Activated CD4-positive, alpha-beta T cell treated with anti-CD3 and anti-CD28 coated beads, Interleukin-10, Interleukin-2, amounts not matched to agents 100 ng/mL and 50 ng/mL, durations not matched to agents 16 hours and 8 hours (primary cell): ENCODE measurements around the gene STOX2.
A peak's percentile ranks its signal among the peaks of the same experiment; 100 is the strongest.
"Not testable (repeated sequence)": the region's sequence is repeated elsewhere in the genome, so short reads cannot be mapped to it uniquely, and the experiment has no call there.

Experiments used
- DNase-seq: peaks from one replicate; pipeline ENCODE4 v3.0.0-alpha.2; 2020

The STOX2 gene

GRCh38 chr4:184028561-184029374, 123.7 kb downstream of the STOX2 start:
- DNase-seq, result peak; percentile 16

DNA sequence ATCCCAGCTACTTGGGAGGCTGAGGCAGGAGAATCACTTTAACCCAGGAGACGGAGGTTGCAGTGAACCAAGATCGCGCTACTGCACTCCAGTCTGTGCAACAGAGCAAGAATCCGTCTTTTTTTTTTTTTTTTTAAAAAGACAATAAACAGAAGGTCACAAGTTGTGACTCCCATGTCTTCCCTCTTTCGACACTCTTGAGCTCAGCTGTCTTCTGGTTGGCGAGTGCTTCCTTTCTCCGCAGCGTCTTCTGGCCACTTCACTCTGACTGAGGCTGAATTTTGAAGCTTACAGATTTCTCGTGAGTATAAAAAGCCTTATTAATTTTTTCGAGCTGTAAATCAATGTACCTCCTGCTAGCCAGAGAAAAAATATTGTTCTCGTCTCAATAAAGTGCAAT, 124.9 kb downstream of the STOX2 start:
- no peak for DNase-seq

DNA sequence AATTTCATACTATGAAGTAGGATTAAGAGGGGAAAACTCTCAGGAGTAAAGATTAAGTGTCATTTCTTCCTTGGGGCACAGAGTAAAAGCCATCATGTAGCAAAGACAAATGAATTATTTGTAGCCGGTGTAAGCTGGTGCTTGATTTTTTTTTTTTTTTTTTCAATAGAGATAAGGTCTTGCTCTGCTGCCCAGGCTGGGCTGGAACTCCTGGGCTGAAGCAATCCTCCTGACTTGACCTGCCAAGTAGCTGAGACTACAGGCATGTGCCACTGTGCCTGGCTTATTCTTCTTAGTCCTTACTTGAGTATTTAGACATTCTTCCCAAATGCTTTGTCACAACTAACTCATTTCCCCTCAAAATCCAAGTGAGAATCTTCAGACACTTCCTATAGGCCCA, 125.7 kb downstream of the STOX2 start:
- DNase-seq, result no peak

DNA sequence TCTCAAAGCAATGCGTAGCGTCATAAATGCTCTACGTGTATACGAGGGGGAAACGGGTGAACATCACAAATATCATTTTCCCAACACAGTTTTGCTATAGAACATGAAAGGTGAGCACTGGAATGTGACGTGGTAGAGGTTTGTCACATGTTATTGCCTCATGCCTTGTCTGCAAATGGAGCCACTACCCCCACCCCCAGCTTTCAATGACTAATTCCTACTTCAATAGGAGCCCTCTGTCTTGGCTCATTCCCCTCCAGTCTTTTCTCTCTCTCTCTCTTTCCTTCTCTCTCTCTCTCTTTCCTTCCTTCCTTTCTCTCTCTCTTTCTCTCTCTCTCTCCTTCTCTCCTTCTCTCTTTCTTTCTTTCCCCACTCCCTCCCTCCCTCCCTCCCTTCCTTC, 127.0 kb downstream of the STOX2 start:
- DNase-seq, result no peak

GRCh38 chr4:184039963-184040383, 134.9 kb downstream of the STOX2 start:
- peak; percentile 11 for DNase-seq

GRCh38 chr4:184041156-184041555, 136.0 kb downstream of the STOX2 start:
- no peak for DNase-seq

GRCh38 chr4:184046148-184046547, 141.0 kb downstream of the STOX2 start:
- DNase-seq, result no peak

DNA sequence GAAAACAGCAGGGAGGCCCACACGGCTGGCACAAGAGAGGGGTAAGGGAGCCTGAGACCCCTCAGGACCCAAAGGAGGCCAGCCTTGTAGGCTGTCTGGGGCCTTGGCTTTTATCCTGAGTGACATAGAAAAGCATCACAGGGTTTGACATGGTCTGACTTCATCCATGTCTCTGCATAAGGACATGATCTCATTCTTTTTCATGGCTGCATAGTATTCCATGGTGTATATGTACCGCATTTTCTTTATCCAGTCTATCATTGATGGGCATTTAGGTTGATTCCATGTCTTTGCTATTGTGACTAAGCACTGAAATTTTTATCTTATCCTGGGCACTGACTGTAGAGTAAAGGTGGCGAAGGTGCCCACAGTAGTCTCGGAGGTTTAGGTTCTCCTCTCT, 146.2 kb downstream of the STOX2 start:
- DNase-seq, result not testable (repeated sequence)

DNA sequence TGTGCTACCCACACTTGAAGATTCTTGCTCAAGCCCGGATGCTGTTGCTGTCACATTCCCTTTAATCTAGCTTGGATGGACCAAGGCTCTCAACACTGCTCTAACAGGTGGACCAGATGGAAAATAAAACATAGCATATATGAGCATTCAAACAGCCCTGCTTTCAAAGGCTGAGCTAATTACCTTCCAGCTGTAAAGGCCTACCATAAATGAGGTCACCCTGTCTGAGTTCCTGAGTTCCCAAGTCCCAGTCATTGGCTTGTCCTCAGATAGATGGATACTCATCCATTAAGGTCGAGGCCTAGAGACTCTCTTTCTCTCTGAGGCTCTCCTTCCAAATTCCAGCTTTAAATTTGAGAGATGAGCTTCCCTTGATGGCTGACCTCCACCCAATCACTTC, 147.5 kb downstream of the STOX2 start:
- no peak for DNase-seq

GRCh38 chr4:184053434-184053833, 148.3 kb downstream of the STOX2 start:
- no peak for DNase-seq

DNA sequence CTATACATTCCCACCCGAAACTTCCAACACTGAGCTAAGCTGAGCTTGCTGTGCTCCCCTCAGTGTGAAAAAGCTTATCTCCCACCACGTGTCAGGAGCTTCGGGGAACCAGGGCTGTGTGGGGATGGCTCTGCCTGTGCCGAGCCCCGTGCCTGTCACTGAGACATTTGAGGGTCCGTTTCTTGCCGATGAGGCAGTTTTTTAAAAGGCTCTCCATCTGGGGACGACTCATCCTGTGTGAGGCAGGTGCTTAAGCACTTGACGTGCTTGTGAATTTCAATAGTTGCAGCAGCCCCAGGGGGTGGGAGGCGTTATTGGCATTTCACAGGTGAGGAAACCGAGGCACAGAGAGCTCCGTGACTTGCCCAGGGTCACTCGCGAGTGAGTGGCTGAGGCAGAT, 151.8 kb downstream of the STOX2 start:
- no peak for DNase-seq

- DNase-seq, result no peak
These were observed 152.9 kb downstream of the STOX2 start for GRCh38 chr4:184058026-184058425.

- no peak for DNase-seq
These were observed 154.0 kb downstream of the STOX2 start for GRCh38 chr4:184059099-184059498.

DNA sequence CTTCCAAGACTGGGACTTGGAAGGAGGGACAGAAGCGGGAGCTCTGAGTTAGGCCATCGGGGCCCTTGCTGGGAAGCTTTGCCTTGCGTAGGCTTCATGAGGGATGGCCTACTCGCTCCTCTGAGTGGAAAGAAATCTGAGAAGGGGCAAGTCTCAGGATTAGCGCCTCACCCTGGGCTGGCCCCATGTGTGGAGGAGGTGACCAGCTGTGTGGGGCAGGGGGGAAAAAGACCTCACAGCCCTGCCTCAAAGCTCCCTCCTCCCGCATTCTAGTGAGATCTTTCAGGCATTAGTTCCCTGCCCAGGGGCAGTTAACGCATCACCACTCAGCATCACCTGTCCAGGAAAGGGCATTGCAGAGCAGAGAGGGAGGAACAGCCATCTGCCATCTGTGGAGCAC, 156.5 kb downstream of the STOX2 start:
- DNase-seq, result no peak

GRCh38 chr4:184062769-184063168, 157.7 kb downstream of the STOX2 start:
- DNase-seq, result no peak

GRCh38 chr4:184064877-184065276, 159.8 kb downstream of the STOX2 start:
- no peak for DNase-seq

DNA sequence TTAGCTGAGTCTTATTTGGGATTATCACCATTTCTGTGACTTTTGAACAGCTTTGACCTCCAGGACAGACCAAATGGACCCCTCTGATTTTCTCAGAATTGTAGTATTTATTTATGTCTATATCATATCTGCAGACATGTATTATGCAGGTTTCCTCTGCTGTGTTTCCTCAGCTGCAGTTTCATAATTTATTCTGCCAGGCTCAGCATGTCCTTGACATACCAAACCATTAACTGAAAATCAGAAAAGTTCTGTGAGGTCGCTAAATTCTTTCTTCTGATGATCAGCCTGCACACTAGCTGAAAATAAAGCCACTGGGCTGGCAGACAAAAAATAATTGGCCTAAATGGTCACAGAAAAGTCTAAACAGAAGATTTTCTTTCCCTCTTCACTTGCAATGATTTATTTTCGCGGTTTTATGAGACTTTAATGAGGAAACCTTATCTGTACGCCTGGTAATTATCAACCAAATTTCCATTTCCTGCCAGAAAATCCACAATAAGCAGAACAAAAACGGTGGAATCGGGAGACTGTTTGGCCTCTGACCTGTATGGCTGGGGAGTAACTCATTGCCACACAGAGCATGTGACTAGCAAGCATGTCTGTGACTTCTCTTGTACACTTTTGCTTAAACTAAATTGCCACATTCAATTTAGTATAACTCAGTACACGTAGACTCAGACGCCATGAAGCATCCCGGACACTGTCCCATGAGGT, 161.6 kb downstream of the STOX2 start:
- DNase-seq, result no peak

DNA sequence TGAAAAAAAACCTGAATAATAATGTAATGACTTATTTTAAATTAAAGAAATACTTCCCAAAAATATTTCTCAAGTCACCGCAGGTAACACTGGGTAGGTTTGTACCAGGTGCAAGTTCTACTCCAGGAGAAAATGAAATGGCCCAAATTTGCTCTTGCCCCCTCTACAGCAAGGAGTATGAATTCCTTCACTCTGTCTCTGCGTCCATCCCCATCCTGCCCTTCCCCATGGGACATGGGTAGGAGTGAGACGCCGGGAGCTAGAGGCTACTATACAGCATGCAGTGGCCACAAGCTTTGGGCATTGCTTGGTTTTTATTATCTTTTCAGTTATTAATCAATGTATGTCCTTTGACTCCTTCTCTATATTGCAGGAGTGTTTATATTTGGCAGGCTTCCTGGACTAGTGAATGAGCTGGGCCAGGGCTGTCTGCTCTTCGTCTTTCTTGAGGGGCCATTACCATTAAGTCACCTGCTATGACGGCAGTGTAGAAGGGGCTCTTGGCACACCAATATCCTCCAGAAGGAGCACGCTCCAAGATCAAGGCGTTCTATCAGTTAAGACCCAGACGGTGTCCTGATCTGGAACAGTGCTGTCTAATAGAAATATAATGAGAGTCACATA, 162.9 kb downstream of the STOX2 start:
- no peak for DNase-seq
